ENCODE data around the gene KREMEN1.

DNA sequence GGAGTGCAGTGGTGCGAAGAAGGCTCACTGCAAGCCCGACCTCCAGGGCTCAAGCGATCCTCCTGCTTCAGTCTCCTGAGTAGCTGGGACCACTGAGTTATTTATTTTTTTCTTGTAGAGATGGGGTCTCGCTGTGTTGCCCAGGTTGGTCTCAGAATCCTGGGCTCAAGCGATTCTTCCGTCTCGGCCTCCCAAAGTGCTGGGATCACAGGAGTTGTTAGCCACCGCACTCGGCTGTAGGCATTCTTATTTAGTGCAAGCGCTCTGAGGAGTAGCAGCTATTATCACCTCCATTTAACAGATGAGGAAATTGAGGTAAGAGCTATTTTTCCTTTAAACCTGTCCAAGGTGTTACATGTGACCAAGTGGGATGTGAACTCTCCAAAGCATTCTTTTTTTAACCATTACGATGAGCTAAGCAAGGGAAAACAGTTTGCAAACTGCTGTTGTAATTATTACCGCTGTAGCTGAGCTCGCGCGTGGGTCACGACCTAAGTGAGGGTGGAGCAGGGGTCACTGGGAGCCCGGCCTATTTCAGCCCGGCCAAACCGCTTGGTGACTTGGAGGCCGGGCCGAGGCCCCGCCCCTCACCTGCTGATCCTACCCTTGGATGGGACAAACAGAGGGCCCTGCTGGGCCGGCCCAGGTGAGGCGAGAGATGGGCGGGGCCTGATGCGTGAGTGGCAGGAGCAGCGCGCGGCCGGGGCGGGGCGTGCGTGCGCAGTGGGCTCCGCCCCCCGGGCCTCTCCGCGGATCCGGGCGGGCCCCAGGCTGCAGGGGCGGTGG, 449 bp upstream of the KREMEN1 start:
- TF ChIP-seq, protein P1, sequence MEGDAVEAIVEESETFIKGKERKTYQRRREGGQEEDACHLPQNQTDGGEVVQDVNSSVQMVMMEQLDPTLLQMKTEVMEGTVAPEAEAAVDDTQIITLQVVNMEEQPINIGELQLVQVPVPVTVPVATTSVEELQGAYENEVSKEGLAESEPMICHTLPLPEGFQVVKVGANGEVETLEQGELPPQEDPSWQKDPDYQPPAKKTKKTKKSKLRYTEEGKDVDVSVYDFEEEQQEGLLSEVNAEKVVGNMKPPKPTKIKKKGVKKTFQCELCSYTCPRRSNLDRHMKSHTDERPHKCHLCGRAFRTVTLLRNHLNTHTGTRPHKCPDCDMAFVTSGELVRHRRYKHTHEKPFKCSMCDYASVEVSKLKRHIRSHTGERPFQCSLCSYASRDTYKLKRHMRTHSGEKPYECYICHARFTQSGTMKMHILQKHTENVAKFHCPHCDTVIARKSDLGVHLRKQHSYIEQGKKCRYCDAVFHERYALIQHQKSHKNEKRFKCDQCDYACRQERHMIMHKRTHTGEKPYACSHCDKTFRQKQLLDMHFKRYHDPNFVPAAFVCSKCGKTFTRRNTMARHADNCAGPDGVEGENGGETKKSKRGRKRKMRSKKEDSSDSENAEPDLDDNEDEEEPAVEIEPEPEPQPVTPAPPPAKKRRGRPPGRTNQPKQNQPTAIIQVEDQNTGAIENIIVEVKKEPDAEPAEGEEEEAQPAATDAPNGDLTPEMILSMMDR (IDR thresholded peaks at IDR 0.05; ENCODE audit: insufficient read depth, low read length), result no peak
- TF ChIP-seq GABPA (IDR thresholded peaks at IDR 0.05; ENCODE audit: low read depth) (no peak), POLR2AphosphoS5 (IDR thresholded peaks at IDR 0.05; ENCODE audit: low read depth) (no peak), SPI1 (IDR thresholded peaks at IDR 0.05; ENCODE audit: borderline replicate concordance, low read depth) (no peak)

Measured in HL-60 (cell line).